ENCODE measurements around the gene KCNJ5. TPM values are rescaled to one million over a fixed set of nuclear protein-coding genes. Genes with fewer than 3 reads are reported as not detected.
A peak's percentile ranks its signal among the peaks of the same experiment; 100 is the strongest.

Gene KCNJ5
- total and polyA plus RNA-seq, 2 of the 4 experiments (the other 2 are of a cell fraction) = 0.07 to 0.18 TPM

- Histone ChIP-seq H4K20me1 (ENCODE audit: insufficient read depth, low read length) (no peaks in the 10 kb centered on the region), H3K56ac (ENCODE audit: extremely low read depth, insufficient read depth, low read length) (no peak overlapping the region), H3K36me3 (ENCODE audit: control insufficient read depth, insufficient read depth, low read length) (no peaks in the 10 kb centered on the region), H4K91ac (ENCODE audit: insufficient read depth, low read depth, low read length) (no peak overlapping the region; the same call in 1 of the 2 replicates), H4K5ac (ENCODE audit: low read depth, low read length) (no peak overlapping the region), H2AK9ac (replicated peaks; ENCODE audit: low read depth, low read length, poor library complexity) (peak overlapping the region; percentile 9), H3K4me3 (ENCODE audit: insufficient read depth, low read depth, low read length) (no peak overlapping the region), H2AFZ (replicated peaks; ENCODE audit: low read length, poor library complexity) (peak overlapping the region; percentile 52), H3K4me2 (ENCODE audit: low read depth, low read length) (no peak overlapping the region), H2BK120ac (ENCODE audit: low read depth, low read length) (no peak overlapping the region), H4K8ac (ENCODE audit: low read depth in 2 of 2, low read length in 2 of 2) (no peak overlapping the region), H3K9ac (ENCODE audit: low read depth, low read length) (no peak overlapping the region), H3K9me1 (ENCODE audit: insufficient read depth, low read length) (peaks cover 3% of the 10 kb centered on the region; the same call in 1 of the 2 replicates), H3K23ac (ENCODE audit: low read depth, low read length) (no peak overlapping the region), H3K9me3 (ENCODE audit: control insufficient read depth, insufficient read depth, low read length) (no peaks in the 10 kb centered on the region), H3K79me1 (ENCODE audit: low read depth in 1 of 2, low read length in 2 of 2) (no peaks in the 10 kb centered on the region), H2BK5ac (ENCODE audit: low read depth, low read length, poor library complexity, severe bottlenecking) (no peak overlapping the region), H3K14ac (replicated peaks; ENCODE audit: low read depth, low read length) (no peak overlapping the region), H3K4me1 (ENCODE audit: control insufficient read depth, insufficient read depth, low read length) (peaks cover 18% of the 10 kb centered on the region), H3K4ac (ENCODE audit: low read depth, low read length) (no peak overlapping the region), H3K27ac (ENCODE audit: insufficient read depth, low read length) (no peak overlapping the region), H2AK5ac (ENCODE audit: low read depth, low read length) (peak overlapping the region; percentile 43; the same call in 1 of the 2 replicates), H2BK20ac (ENCODE audit: low read depth, low read length) (peak overlapping the region; percentile 11; the same call in 1 of the 2 replicates), H3K18ac (ENCODE audit: low read depth, low read length) (no peak overlapping the region), H2BK15ac (ENCODE audit: low read depth, low read length) (no peak overlapping the region), H3K27me3 (ENCODE audit: control insufficient read depth, insufficient read depth, low read length) (no peaks in the 10 kb centered on the region)
- ChIA-PET CTCF (interaction anchor here (1.0 kb wide), 1 partner anchor 44 kb away, joined by 3 read pairs; no protein-coding TSS in a partner anchor), POLR2A (ENCODE audit: unreplicated experiment) (no interaction called here)
- BruUV-seq (replicated peaks) = no TSS peak
- dilution Hi-C loops (cut with HindIII; ENCODE audit: low sequenced_read_pairs, unreplicated experiment) (no loop called here), in situ Hi-C loops (cut with MboI; ENCODE audit: low sequenced_read_pairs) (no loop called here), intact Hi-C loops (cut with micrococcal nuclease) (no loop called here)
- TF ChIP-seq CEBPB (IDR thresholded peaks at IDR 0.05; ENCODE audit: low read depth, low read length) = no peak
- no peak for TF ChIP-seq NFE2L2 (IDR thresholded peaks at IDR 0.05; ENCODE audit: low read depth, low read length)
- TF ChIP-seq USF2 (IDR thresholded peaks at IDR 0.05; ENCODE audit: low read depth, low read length) = no peak
- no peak for TF ChIP-seq RAD21 (IDR thresholded peaks at IDR 0.05; ENCODE audit: low read length)
- no peak for TF ChIP-seq RFX5 (IDR thresholded peaks at IDR 0.05; ENCODE audit: low read depth, low read length)
- no peak for TF ChIP-seq MAFK (IDR thresholded peaks at IDR 0.05; ENCODE audit: low read depth, low read length)
- TF ChIP-seq POLR2A (IDR thresholded peaks at IDR 0.05; ENCODE audit: low read depth, low read length) = no peak
- TF ChIP-seq MAZ (IDR thresholded peaks at IDR 0.05; ENCODE audit: borderline replicate concordance, low read depth, low read length) = no peak
- TF ChIP-seq BHLHE40 (IDR thresholded peaks at IDR 0.05; ENCODE audit: low read depth, low read length) = no peak
- TF ChIP-seq CHD1 (IDR thresholded peaks at IDR 0.05; ENCODE audit: low read depth, low read length) = no peak
- no peak for TF ChIP-seq RCOR1 (IDR thresholded peaks at IDR 0.05; ENCODE audit: insufficient replicate concordance, low read length)
- no peak for TF ChIP-seq MXI1 (IDR thresholded peaks at IDR 0.05; ENCODE audit: borderline replicate concordance, low read depth, low read length)
- no peak for TF ChIP-seq FOS (IDR thresholded peaks at IDR 0.05; ENCODE audit: low read depth, low read length)
- TF ChIP-seq SMC3 (IDR thresholded peaks at IDR 0.05; ENCODE audit: low read depth, low read length) = no peak
- TF ChIP-seq, protein P1, sequence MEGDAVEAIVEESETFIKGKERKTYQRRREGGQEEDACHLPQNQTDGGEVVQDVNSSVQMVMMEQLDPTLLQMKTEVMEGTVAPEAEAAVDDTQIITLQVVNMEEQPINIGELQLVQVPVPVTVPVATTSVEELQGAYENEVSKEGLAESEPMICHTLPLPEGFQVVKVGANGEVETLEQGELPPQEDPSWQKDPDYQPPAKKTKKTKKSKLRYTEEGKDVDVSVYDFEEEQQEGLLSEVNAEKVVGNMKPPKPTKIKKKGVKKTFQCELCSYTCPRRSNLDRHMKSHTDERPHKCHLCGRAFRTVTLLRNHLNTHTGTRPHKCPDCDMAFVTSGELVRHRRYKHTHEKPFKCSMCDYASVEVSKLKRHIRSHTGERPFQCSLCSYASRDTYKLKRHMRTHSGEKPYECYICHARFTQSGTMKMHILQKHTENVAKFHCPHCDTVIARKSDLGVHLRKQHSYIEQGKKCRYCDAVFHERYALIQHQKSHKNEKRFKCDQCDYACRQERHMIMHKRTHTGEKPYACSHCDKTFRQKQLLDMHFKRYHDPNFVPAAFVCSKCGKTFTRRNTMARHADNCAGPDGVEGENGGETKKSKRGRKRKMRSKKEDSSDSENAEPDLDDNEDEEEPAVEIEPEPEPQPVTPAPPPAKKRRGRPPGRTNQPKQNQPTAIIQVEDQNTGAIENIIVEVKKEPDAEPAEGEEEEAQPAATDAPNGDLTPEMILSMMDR (conservative IDR thresholded peaks at IDR 0.05; ENCODE audit: low read depth, low read length) = no peak
- TF ChIP-seq ELK1 (IDR thresholded peaks at IDR 0.05; ENCODE audit: borderline replicate concordance, low read depth, low read length) = no peak
- 80% methylated on average over 2 of the region's 14 CpGs; no CpG with 5 or more reads in 1 of the 2 experiments for WGBS, 2 experiments (ENCODE audit: extremely low coverage in 2 of 2, insufficient read length in 1 of 2)
- no peak for DNase-seq
- ATAC-seq (ENCODE audit: low read depth) = no peak
Measured at GRCh38 chr11:128904303-128904655, 13.1 kb downstream of the KCNJ5 start.
